Measurements from ENCODE around the gene TMEM134. TPM values are rescaled to one million over a fixed set of nuclear protein-coding genes. Genes with fewer than 3 reads are reported as not detected.

TMEM134 gene
- total and polyA plus RNA-seq, 4 donors, result 10.2 to 86.9 (median 63.5) TPM

GRCh38 chr11:67437809-67438157 is 31.3 kb downstream of the TMEM134 start (continued):
- TF ChIP-seq, protein P1, sequence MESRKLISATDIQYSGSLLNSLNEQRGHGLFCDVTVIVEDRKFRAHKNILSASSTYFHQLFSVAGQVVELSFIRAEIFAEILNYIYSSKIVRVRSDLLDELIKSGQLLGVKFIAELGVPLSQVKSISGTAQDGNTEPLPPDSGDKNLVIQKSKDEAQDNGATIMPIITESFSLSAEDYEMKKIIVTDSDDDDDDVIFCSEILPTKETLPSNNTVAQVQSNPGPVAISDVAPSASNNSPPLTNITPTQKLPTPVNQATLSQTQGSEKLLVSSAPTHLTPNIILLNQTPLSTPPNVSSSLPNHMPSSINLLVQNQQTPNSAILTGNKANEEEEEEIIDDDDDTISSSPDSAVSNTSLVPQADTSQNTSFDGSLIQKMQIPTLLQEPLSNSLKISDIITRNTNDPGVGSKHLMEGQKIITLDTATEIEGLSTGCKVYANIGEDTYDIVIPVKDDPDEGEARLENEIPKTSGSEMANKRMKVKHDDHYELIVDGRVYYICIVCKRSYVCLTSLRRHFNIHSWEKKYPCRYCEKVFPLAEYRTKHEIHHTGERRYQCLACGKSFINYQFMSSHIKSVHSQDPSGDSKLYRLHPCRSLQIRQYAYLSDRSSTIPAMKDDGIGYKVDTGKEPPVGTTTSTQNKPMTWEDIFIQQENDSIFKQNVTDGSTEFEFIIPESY (IDR thresholded peaks at IDR 0.05), result no peak
- TF ChIP-seq MAX (IDR thresholded peaks at IDR 0.05) (no peak), SP1 (IDR thresholded peaks at IDR 0.05) (no peak), HNF4A (conservative IDR thresholded peaks at IDR 0.05) (no peak), RXRA (IDR thresholded peaks at IDR 0.05) (no peak), FOXA2 (IDR thresholded peaks at IDR 0.05) (no peak), HNF4G (IDR thresholded peaks at IDR 0.05) (no peak), GABPA (IDR thresholded peaks at IDR 0.05 in 1 of 2, conservative IDR thresholded peaks at IDR 0.05 in 1 of 2) (no peak), YY1 (IDR thresholded peaks at IDR 0.05) (no peak), EGR1 (IDR thresholded peaks at IDR 0.05; ENCODE audit: low read depth in 2 of 2) (no peak), NR2F2 (IDR thresholded peaks at IDR 0.05) (no peak), RAD21 (IDR thresholded peaks at IDR 0.05) (no peak), FOXA1 (IDR thresholded peaks at IDR 0.05) (no peak)
- TF ChIP-seq, protein P2, sequence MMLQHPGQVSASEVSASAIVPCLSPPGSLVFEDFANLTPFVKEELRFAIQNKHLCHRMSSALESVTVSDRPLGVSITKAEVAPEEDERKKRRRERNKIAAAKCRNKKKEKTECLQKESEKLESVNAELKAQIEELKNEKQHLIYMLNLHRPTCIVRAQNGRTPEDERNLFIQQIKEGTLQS (IDR thresholded peaks at IDR 0.05), result no peak

DNA sequence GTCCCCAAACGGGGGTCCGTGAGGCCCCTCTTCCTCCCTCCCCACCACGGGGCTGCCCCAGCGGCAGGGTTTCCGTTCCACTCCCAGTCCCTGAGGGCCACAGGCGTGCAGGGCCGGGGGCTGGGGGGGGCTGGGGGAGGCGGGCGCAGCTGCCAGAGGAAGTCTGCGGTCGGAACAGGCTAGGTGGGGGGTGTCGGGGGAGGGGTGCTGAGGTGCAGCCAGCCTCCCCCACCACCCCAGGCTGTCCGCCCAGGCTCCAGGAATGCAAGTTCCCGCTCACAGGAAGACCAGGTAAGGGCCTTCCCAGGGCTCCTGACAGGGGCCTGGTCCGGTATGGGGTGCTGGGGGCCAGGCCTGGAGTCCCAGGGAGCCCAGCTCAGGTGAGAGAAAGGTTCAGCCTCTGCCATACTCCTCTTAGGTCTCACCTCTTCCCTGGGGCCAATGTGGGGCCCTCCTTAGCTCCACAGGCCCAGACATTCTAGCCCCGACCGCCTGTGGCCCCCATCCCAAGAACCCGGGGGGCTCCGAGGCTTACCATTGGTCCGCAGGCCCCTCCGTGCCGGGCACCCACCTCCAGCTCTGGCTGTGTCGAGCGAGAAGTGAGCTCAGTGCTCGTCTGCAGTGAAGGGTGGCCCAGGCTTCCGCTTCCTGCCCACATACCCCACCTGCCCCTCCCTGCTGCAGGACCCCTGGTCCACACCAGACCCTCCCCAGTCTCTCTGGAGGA is 31.8 kb downstream of the TMEM134 start, which contains the start of gene PTPRCAP:
Gene PTPRCAP, minus strand, starts transcription at position 601 of the 727 bp plus-strand sequence. Its CDS starts 63 bp downstream, at position 538.
- TF ChIP-seq FOXA2 (IDR thresholded peaks at IDR 0.05) (no peak), REST (IDR thresholded peaks at IDR 0.05) (no peak), RAD21 (IDR thresholded peaks at IDR 0.05) (no peak), CTCF (IDR thresholded peaks at IDR 0.05; ENCODE audit: low read depth, low read length, missing input control) (no peak), JUND (IDR thresholded peaks at IDR 0.05) (no peak), HNF4A (conservative IDR thresholded peaks at IDR 0.05) (no peak), YY1 (IDR thresholded peaks at IDR 0.05) (no peak), NR2F2 (IDR thresholded peaks at IDR 0.05) (no peak), MAX (IDR thresholded peaks at IDR 0.05) (no peak), FOXA1 (IDR thresholded peaks at IDR 0.05) (no peak), HNF4G (IDR thresholded peaks at IDR 0.05) (no peak), TAF1 (conservative IDR thresholded peaks at IDR 0.05) (no peak), RXRA (IDR thresholded peaks at IDR 0.05) (no peak), GABPA (IDR thresholded peaks at IDR 0.05 in 1 of 2, conservative IDR thresholded peaks at IDR 0.05 in 1 of 2) (no peak), EGR1 (IDR thresholded peaks at IDR 0.05; ENCODE audit: low read depth in 2 of 2) (no peak), SP1 (IDR thresholded peaks at IDR 0.05) (no peak)
- TF ChIP-seq, protein P1 (IDR thresholded peaks at IDR 0.05), result no peak
- TF ChIP-seq, protein P2 (IDR thresholded peaks at IDR 0.05), result no peak
- Histone ChIP-seq H3K36me3 (ENCODE audit: control insufficient read depth in 4 of 4, insufficient read depth in 3 of 4, low read depth in 1 of 4, low read length in 3 of 4) (peaks cover 3 to 40% (median 8%) of the 10 kb centered on the region in 4 donors), H3K4me1 (ENCODE audit: control insufficient read depth in 4 of 4, insufficient read depth in 4 of 4, low read length in 3 of 4) (peaks cover 0 to 13% (median 5%) of the 10 kb centered on the region in 4 donors), H3K9me3 (ENCODE audit: control insufficient read depth in 4 of 4, low read length in 3 of 4) (no peaks in the 10 kb centered on the region), H3K9ac (ENCODE audit: low read depth in 1 of 2, low read length in 2 of 2) (peak within 1 kb of the TSS in 1 of 2 donors; percentile 53), H3K27me3 (ENCODE audit: control insufficient read depth in 4 of 4, insufficient read depth in 4 of 4, low read length in 3 of 4) (no peaks in the 10 kb centered on the region), H3K27ac (ENCODE audit: low read depth in 1 of 2, low read length in 2 of 2) (peak within 1 kb of the TSS in 1 of 2 donors; percentile 59), H3K4me3 (ENCODE audit: low read depth in 1 of 3, low read length in 3 of 3) (peak within 1 kb of the TSS in 2 of 3 donors; percentile 7 to 17)
- no peak for DNase-seq (ENCODE audit: low spot score)
- WGBS, result 74% methylated on average over 26 of the region's 26 CpGs
